ENCODE measurements around the gene ATF6.
"Not testable (repeated sequence)": the region's sequence is repeated elsewhere in the genome, so short reads cannot be mapped to it uniquely, and the experiment has no call there.

ATF6 gene

GRCh38 chr1:161781995-161782394, 15.9 kb downstream of the ATF6 start:
- DNase-seq (ENCODE audit: low read depth): no peak

GRCh38 chr1:161782886-161783285, 16.8 kb downstream of the ATF6 start:
- DNase-seq (ENCODE audit: low read depth): no peak

- DNase-seq (ENCODE audit: low read depth): no peak
These were observed 18.8 kb downstream of the ATF6 start for GRCh38 chr1:161784968-161785367.

- no peak for DNase-seq (ENCODE audit: low read depth)
These were observed 21.2 kb downstream of the ATF6 start for GRCh38 chr1:161787355-161787754.

- no peak for DNase-seq (ENCODE audit: low read depth)
These were observed 24.6 kb downstream of the ATF6 start for GRCh38 chr1:161790587-161791317.

- DNase-seq (ENCODE audit: low read depth): no peak
These were observed 26.0 kb downstream of the ATF6 start for GRCh38 chr1:161791904-161792655.

GRCh38 chr1:161792740-161793139, 26.6 kb downstream of the ATF6 start:
- DNase-seq (ENCODE audit: low read depth): peak; percentile 38

GRCh38 chr1:161799792-161800191, 33.7 kb downstream of the ATF6 start:
- no peak for DNase-seq (ENCODE audit: low read depth)

GRCh38 chr1:161801955-161802354, 35.8 kb downstream of the ATF6 start:
- DNase-seq (ENCODE audit: low read depth): no peak

- no peak for DNase-seq (ENCODE audit: low read depth)
These were observed 37.1 kb downstream of the ATF6 start for GRCh38 chr1:161803181-161803580.

GRCh38 chr1:161805399-161806197, 39.5 kb downstream of the ATF6 start:
- DNase-seq (ENCODE audit: low read depth): no peak

GRCh38 chr1:161809202-161809601, 43.1 kb downstream of the ATF6 start:
- not testable (repeated sequence) for DNase-seq (ENCODE audit: low read depth)

- not testable (repeated sequence) for DNase-seq (ENCODE audit: low read depth)
These were observed 43.5 kb downstream of the ATF6 start for GRCh38 chr1:161809656-161810055.

GRCh38 chr1:161810780-161811179, 44.7 kb downstream of the ATF6 start:
- no peak for DNase-seq (ENCODE audit: low read depth)

GRCh38 chr1:161816201-161816600, 50.1 kb downstream of the ATF6 start:
- DNase-seq (ENCODE audit: low read depth): no peak

GRCh38 chr1:161817176-161817730, 51.1 kb downstream of the ATF6 start:
- DNase-seq (ENCODE audit: low read depth): no peak

- DNase-seq (ENCODE audit: low read depth): no peak
These were observed 54.8 kb downstream of the ATF6 start for GRCh38 chr1:161820914-161821313.

GRCh38 chr1:161824618-161825017, 58.5 kb downstream of the ATF6 start:
- DNase-seq (ENCODE audit: low read depth): no peak

- DNase-seq (ENCODE audit: low read depth): no peak
These were observed 59.7 kb downstream of the ATF6 start for GRCh38 chr1:161825831-161826230.

- no peak for DNase-seq (ENCODE audit: low read depth)
These were observed 60.4 kb downstream of the ATF6 start for GRCh38 chr1:161826478-161826877.

GRCh38 chr1:161827786-161828185, 61.7 kb downstream of the ATF6 start:
- no peak for DNase-seq (ENCODE audit: low read depth)

- DNase-seq (ENCODE audit: low read depth): not testable (repeated sequence)
These were observed 66.3 kb downstream of the ATF6 start for GRCh38 chr1:161832299-161832907.

Data from CMK (cell line).